GM18505 (cell line): Measurements from ENCODE around the gene NAALADL2.

Source experiments
- ATAC-seq: cut with Tn5 transposase; IDR thresholded peaks from one replicate; pipeline ENCODE4 v1.9.1; 2021; ENCODE audit not compliant: unreplicated experiment
- POLR2A ChIP-seq: IDR thresholded peaks from 4 replicates; pipeline ENCODE4 v1.6.1; 2011; ENCODE audit warnings: borderline replicate concordance; ENCODE audit not compliant: insufficient read depth, insufficient read length; ENCODE audit errors: extremely low read depth

NAALADL2 gene

DNA sequence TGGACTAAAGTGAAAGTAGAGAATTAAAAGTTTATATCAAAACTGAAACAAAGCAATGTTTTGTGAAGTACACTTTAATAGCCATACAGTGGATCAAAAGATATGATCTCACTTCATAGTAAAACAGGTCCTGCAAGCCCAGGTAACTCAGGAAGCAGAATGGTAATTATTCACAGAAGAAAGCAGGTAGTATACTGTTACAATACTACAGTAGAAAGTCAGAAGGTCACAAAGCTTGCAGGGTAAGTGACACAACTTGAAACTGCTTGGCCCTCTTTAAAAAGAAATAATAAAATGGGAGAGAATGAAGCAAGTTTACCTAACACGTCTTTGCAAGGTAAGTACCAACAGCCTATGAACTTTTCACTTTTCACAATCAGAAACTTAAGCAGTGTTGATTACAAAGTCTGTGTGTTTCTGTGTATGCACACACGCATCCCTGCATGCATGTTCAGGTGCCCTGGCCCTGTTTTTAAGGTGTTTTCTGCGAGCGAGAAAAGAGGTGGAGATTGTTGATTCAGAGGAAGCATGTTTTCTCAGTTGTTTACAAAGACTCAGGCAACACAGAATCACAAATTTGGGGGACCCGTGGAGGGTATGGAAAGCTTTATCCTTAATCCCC is at the start of gene NAALADL2:
TSS of gene NAALADL2 (plus strand) at position 221 of the 622 bp plus-strand sequence.
- TF ChIP-seq POLR2A: no peak
- ATAC-seq: no peak

DNA sequence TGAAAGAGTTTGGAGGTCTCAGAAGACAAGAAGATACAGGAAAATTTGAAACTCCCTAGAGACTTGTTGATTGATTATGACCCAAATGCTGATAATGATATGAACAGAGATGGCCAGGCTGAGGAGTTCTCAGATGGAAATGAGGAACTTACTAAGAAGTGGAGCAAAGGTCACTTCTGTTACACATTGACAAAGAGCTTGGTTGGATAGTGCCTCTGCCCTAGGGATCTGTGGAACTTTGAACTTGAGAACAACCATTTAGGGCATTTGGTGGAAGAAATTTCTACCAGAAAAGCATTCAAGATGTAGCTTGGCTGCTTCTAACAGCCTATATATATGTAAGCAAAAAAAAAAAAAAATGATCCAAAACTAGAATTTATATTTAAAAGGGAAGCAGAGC is 48.9 kb upstream of the NAALADL2 start:
- no peak for ATAC-seq
- TF ChIP-seq POLR2A: no peak

DNA sequence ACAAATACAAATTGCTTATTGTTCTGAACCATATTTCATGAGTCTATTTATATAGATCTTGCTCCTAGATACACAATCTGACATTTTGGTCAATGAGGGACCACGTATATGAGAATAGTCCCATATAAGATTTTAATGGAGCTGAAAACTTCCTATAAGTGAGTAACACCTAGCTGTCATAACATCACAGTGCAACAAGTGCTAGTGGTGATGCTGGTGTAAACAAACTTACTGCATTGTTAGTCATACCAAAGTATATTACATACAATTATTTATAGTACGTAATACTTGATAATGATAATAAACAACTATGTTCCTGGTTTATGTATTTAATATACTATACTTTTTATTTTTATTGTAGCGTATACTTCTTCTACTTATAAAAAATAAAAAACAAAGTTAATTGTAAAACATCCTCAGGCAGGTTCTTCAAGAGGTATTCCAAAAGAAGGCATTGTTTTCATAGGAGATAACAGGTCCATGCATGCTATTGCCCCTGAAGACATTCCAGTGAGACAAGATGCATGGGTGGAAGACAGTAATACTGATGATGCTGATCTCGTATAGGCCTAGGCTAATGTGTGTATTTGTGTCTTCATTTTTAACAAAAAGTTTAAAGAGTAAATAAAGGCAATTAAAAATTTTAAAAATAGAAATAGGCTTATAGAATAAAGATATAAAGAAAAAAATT is 46.8 kb upstream of the NAALADL2 start:
- no peak for ATAC-seq
- no peak for TF ChIP-seq POLR2A

DNA sequence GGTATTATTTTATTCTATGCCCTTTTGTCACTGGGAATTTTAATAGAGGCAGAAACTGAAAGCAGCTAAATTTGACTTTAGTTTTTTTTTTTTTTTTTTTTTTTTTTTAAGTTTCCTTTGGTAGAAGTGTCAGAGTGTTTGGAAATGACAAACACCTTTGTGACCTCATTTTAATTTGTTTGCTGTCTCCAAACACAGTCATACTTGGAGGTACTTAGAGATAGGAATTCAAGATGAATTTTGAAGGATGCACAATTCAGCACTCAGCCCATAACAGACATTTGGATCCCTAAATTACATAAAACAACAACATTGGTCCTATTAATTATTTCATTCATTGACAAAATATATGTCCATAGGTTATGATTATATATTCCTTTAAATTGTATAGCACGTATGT is 43.4 kb upstream of the NAALADL2 start:
- no peak for ATAC-seq
- TF ChIP-seq POLR2A: no peak

DNA sequence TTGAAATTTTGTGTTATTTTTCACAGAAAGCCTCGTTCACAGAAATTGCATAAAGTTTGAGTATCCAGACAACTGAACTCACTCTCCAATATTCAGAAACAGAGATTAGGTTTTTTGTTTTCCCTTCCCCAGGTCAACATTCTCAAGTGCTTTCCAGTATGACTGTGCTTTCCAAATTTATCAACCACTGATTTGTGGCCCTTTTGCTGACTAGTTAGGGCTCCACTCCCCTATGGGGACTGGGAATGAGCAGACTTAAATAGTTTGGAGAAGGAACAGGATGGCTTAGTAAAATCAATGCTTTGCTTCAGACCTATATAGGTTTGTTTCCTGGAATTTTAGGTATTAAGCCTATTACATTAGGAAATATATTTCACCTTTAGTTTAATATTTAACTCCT is 38.2 kb upstream of the NAALADL2 start:
- no peak for ATAC-seq
- no peak for TF ChIP-seq POLR2A

DNA sequence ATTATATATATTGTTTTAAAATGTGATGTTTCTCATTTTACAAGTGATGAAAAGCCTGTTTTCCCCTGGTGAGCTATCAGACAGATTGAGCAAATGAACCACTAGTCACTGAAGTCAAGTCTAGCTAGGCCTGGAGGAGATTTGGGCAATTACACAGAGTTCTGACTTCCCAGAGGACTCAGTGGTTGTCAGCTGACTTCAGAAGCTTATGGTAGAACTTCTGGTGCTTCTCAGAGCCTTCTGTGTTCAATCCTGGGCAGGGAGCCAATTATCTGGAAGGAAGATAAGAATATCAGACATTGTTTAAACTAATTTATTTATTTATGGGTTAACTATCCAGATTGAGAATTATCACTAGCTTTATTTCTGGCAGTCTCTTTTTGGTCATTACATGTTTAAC is 37.7 kb upstream of the NAALADL2 start:
- TF ChIP-seq POLR2A: no peak
- no peak for ATAC-seq

DNA sequence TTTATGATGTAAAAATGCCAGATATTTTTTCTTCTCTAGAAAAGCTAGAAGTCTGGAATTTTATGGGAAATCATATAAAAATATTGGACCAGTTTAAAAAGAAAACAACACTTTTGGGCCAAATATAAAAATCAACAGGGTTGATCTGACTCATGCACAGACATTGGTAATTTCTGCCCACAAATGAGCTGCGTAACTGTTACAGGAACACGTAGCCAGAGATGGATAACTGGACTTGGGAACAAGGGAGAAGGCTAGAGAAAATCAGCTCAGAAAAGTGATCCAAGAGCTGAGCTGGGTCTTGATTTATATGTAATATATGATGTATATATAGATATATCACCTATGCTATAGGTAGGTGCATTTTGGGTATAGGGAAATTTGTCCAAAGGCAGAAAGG is 36.8 kb upstream of the NAALADL2 start:
- ATAC-seq: no peak
- TF ChIP-seq POLR2A: no peak

DNA sequence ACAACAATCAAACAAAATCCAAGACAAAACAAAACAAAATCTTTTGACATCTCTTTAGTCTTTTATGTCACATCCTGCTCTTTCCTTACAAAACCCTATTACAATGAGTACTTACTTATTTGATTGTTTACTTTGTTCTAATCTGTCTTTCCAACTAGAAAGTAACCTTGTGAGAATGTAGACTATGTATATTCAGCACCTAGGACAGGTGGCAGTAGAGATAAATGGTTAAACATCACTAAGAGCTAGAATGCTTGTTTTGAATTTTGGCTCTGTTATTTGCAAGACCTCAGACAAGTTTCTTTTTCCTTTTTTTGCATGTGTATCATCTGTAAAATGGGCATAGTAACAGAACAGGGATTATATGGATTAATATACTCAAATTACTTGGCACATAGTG is 33.1 kb upstream of the NAALADL2 start:
- no peak for ATAC-seq
- TF ChIP-seq POLR2A: no peak

DNA sequence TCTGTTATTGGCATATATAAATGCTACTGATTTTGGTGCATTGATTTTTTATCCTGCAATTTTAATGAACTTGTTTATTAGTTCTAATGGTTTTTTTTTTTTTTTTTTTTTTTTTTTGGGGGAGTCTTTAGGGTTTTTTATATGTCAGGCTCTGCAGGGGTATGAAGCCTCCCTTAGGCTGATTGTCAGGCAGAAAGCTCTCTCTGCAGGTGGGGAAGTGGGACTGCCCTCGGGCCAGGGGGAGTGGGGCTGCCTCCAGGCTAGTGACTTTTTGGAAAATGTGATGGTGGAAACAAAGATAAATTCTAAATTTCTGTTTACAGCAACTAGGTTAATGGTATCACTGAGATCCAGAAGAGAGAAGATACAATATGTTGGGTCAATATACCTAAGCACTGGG is 14.4 kb upstream of the NAALADL2 start:
- ATAC-seq: no peak
- TF ChIP-seq POLR2A: no peak

DNA sequence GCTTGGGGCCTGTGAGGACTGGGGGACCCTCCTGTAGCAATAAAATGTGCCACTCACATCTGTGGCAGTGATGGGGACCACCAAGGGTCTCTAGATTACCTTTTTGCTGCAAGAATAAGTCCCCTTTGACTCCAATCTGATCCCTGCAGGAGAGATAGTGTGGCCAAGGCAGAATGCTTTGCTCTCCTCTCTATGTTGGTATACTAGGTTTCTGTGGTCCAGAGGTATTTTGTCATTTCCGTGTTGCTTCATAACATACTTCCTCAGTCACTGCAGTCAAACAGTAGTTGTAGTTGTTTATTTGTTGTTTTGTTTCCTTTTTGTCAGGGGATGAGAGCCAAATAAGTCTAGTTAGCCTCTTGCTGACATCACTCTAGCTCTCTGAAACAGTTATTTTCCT is 13.1 kb upstream of the NAALADL2 start:
- no peak for ATAC-seq
- no peak for TF ChIP-seq POLR2A

DNA sequence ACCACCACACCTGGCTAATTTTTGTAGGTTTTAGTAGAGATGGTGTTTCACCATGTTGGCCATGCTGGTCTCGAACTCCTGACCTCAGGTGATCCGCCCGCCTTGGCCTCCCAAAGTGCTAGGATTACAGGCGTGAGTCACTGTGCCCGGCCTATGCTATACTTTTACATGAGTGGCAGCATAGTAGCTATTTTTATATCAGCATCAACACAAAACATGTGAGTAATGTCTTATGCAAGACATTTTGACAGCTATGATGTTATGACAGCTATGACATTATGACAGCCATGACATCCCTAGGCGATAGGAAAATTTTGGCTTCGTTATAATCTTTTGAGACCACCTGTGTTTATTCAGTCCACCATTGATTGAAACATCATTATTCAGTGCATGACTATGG is 4.1 kb upstream of the NAALADL2 start:
- no peak for ATAC-seq
- no peak for TF ChIP-seq POLR2A

DNA sequence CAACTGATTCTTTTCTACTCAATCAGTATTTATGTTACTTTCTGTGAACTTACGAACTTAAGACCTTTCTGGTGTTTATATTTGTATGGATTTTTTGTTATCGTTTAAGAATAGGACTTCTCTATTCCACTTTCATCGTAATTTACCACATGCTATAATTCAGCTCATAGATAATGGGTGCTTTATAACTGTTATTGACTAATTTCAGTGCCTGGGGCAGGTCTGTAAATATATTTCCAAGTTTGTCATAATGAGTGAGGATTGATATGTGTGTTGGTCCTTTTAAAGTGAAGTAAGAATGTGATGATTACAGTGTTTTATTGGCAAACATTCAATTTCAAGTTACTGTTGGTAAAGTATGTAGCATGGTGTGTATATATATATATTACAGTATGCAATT is 1.8 kb upstream of the NAALADL2 start:
- no peak for TF ChIP-seq POLR2A
- no peak for ATAC-seq

DNA sequence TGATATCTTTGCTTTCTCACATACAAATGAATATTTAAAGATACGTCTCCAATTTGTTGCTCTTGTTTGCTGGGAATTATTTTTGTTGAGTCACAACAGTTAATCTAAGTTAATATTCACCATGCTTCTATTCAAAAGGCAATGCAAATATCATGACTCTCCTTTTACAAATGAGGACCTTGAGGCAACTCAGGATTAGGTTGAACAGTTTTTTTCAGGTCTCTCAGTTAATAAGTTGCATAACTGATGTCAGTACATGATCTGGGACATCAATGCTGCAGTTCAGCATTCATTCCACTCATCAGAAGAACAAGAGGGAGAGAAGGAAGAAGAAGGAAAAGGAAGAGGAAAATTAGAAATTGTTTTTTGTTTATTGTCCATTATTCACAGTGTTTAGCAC is 781 bp upstream of the NAALADL2 start:
- TF ChIP-seq POLR2A: no peak
- no peak for ATAC-seq

DNA sequence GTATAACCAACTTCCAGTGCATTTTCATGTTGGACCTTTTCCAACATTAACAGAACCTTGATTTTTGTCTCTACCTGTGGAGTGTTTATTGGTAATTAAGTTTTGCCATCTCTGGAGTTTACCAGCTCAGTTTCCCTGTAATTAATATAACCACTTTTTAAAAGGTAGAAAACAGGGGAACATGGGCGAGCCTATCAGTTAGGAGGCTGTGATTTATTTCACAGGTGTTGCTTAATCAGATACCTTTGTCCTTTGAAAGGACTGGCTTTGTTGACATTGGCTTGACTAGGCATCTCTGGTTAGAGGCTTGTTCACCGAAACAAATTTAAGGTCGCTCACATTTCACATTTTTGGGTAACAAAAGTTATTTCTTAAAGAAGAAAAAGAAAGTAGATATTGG is 622 bp downstream of the NAALADL2 start:
- no peak for ATAC-seq
- no peak for TF ChIP-seq POLR2A
